ENCODE results near the gene RGS4.

RGS4 gene

GRCh38 chr1:163072658-163073057, 3.5 kb downstream of the RGS4 start:
- no peak for TF ChIP-seq CTCF (IDR thresholded peaks at IDR 0.05; ENCODE audit: low read length, missing control alignments)
- no peak overlapping the region for H3K4me3 ChIP-seq (replicated peaks; ENCODE audit: low read depth, low read length)
- DNase-seq (ENCODE audit: low read depth), result peak; percentile 68

GRCh38 chr1:163074004-163074403, 4.8 kb downstream of the RGS4 start:
- no peak for DNase-seq (ENCODE audit: low read depth)
- TF ChIP-seq CTCF (IDR thresholded peaks at IDR 0.05; ENCODE audit: low read length, missing control alignments), result no peak
- H3K4me3 ChIP-seq (replicated peaks; ENCODE audit: low read depth, low read length), result no peak overlapping the region

- DNase-seq (ENCODE audit: low read depth), result no peak
- H3K4me3 ChIP-seq (replicated peaks; ENCODE audit: low read depth, low read length), result no peak overlapping the region
- TF ChIP-seq CTCF (IDR thresholded peaks at IDR 0.05; ENCODE audit: low read length, missing control alignments), result no peak
Observed at GRCh38 chr1:163074716-163075284, 5.6 kb downstream of the RGS4 start.

GRCh38 chr1:163076044-163076443, 6.9 kb downstream of the RGS4 start:
- no peak for TF ChIP-seq CTCF (IDR thresholded peaks at IDR 0.05; ENCODE audit: low read length, missing control alignments)

GRCh38 chr1:163076446-163076845, 7.3 kb downstream of the RGS4 start:
- TF ChIP-seq CTCF (IDR thresholded peaks at IDR 0.05; ENCODE audit: low read length, missing control alignments), result no peak
- DNase-seq (ENCODE audit: low read depth), result no peak
- H3K4me3 ChIP-seq (replicated peaks; ENCODE audit: low read depth, low read length), result no peak overlapping the region

More at GRCh38 chr1:163076044-163076443, 6.9 kb downstream of the RGS4 start:
- H3K4me3 ChIP-seq (replicated peaks; ENCODE audit: low read depth, low read length), result no peak overlapping the region
- DNase-seq (ENCODE audit: low read depth), result no peak

GRCh38 chr1:163076981-163077761, 8.0 kb downstream of the RGS4 start:
- no peak for TF ChIP-seq CTCF (IDR thresholded peaks at IDR 0.05; ENCODE audit: low read length, missing control alignments)
- DNase-seq (ENCODE audit: low read depth), result no peak
- no peak overlapping the region for H3K4me3 ChIP-seq (replicated peaks; ENCODE audit: low read depth, low read length)
